Common myeloid progenitor, CD34-positive (primary cell): Measurements from ENCODE around the gene SPATA32.
A peak's percentile ranks its signal among the peaks of the same experiment; 100 is the strongest.

Source experiments
- CTCF ChIA-PET: fragments of 350-600 bp; sonication (Branson Sonifier 250); formaldehyde crosslinking; loops from one replicate; lab custom pipeline; 2021; ENCODE audit warnings: antibody characterized with exemption; lab: Charles Lee
- POLR2A ChIA-PET: fragments of 350-600 bp; sonication (Branson Sonifier 250); formaldehyde crosslinking; loops from one replicate; lab custom pipeline; 2021; ENCODE audit warnings: antibody characterized with exemption; lab: Charles Lee
- DNase-seq, 3 donors: peaks; one replicate each; pipeline versions ENCODE4 v3.0.0 to v3.0.0-alpha.2; 2013
- H3K27ac ChIP-seq, 2 experiments: 1 replicate in 1 of 2; 2 replicates in 1 of 2; pipeline ENCODE4 v1.7.0; 2013; ENCODE audit warnings: inconsistent platforms in 2 of 2, low read length in 2 of 2, mild to moderate bottlenecking in 2 of 2, low read depth in 1 of 2, moderate library complexity in 1 of 2; ENCODE audit not compliant: severe bottlenecking in 2 of 2, insufficient read depth in 1 of 2, poor library complexity in 1 of 2
- H3K27me3 ChIP-seq, 5 experiments: replicated peaks in 2 of 5; 1 replicate in 3 of 5; 2 replicates in 2 of 5; pipeline versions ENCODE4 v1.6.1 to v1.7.0; 2013; ENCODE audit warnings: low read length in 4 of 5, mild to moderate bottlenecking in 2 of 5, moderate library complexity in 2 of 5, inconsistent platforms in 1 of 5; ENCODE audit not compliant: insufficient read depth in 5 of 5, control insufficient read depth in 4 of 5
- H3K36me3 ChIP-seq, 4 experiments: 1 replicate in 2 of 4; 2 replicates in 2 of 4; pipeline versions ENCODE4 v1.6.1 to v1.7.0; 2013; ENCODE audit warnings: low read length in 3 of 4, control low read depth in 1 of 4, mild to moderate bottlenecking in 1 of 4; ENCODE audit not compliant: control insufficient read depth in 4 of 4, insufficient read depth in 4 of 4
- H3K4me1 ChIP-seq, 4 experiments: 1 replicate in 3 of 4; 2 replicates in 1 of 4; pipeline versions ENCODE4 v1.6.1 to v1.7.1; 2013; ENCODE audit warnings: low read length in 3 of 4, mild to moderate bottlenecking in 3 of 4, control low read depth in 1 of 4, inconsistent platforms in 1 of 4, moderate library complexity in 1 of 4; ENCODE audit not compliant: control insufficient read depth in 4 of 4, insufficient read depth in 4 of 4; ENCODE audit errors: control extremely low read depth in 1 of 4
- H3K4me3 ChIP-seq, 7 experiments: 1 replicate in 4 of 7; 2 replicates in 3 of 7; pipeline versions ENCODE4 v1.5.1 to v1.7.0; 2013; ENCODE audit warnings: mild to moderate bottlenecking in 7 of 7, low read length in 6 of 7, moderate library complexity in 6 of 7, inconsistent platforms in 2 of 7, low read depth in 2 of 7, control low read depth in 1 of 7; ENCODE audit not compliant: insufficient read depth in 4 of 7, control insufficient read depth in 1 of 7; ENCODE audit errors: extremely low read depth in 1 of 7
- H3K9me3 ChIP-seq, 5 experiments: 1 replicate in 4 of 5; 2 replicates in 1 of 5; pipeline versions ENCODE4 v1.6.1 to v1.7.1; 2013; ENCODE audit warnings: low read length in 4 of 5, mild to moderate bottlenecking in 2 of 5, inconsistent platforms in 1 of 5, low read depth in 1 of 5, moderate library complexity in 1 of 5; ENCODE audit not compliant: control insufficient read depth in 4 of 5, insufficient read depth in 2 of 5; ENCODE audit errors: control extremely low read depth in 1 of 5
- WGBS: methylation state at CpG from one replicate; pipeline ENCODE4 v1.1.5; 2013; ENCODE audit not compliant: insufficient coverage; 5-methylcytosine and 5-hydroxymethylcytosine counted together

The SPATA32 gene

GRCh38 chr17:45294506-45294905, 32.6 kb upstream of the SPATA32 start:
- H3K36me3 ChIP-seq = peaks cover 2 to 27% (median 14%) of the 10 kb centered on the region in 4 experiments
- DNase-seq = no peak

DNA sequence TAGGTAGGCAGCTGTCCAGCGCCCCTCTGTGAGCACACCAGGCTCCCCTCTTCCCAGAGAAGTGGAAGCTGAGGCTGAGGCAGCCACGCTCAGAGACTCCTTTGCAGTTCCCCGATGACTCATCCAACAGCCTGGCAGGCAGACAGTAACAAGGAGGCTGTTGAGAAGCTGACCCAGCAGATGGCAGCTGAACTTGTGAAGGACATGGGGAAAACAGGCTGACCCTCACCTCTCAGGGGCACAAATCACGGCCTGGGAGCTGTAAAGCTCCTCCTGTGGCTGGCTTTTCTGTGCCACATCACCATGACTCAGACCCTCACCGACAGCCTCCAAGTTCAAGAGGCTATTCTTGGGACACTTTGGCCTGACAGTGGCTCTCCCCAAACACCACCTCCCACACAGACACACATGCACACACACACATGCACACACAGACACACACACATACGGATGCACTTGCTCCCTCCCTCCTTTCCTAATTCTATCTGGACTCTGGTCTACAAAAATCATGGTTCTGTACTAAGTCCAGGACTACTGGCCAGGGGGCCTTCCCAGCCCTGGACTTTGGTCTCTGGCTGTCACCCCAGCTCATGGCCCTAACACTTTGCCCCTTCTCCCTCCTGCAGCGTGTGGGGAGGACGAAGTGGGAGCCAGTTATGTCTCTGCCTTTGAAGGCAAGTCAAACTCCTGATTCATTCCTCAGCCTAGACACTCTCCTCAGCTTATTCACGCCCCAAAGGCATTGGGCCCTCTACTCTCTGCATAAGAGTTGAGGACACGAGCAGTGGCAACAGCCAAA, 31.7 kb upstream of the SPATA32 start:
- Histone ChIP-seq H3K27ac (no peak overlapping the region), H3K4me3 (no peak overlapping the region), H3K9me3 (no peaks in the 10 kb centered on the region), H3K4me1 (peaks cover 17 to 82% (median 55%) of the 10 kb centered on the region in 4 experiments), H3K36me3 (peaks cover 9 to 35% (median 21%) of the 10 kb centered on the region in 4 experiments), H3K27me3 (no peaks in the 10 kb centered on the region)
- ChIA-PET CTCF (interaction anchor here (0.9 to 5.6 kb wide), 13 partner anchors 9 to 94 kb away, joined by 3 to 28 read pairs (median 4); no protein-coding TSS in a partner anchor), POLR2A (no interaction called here)
- 74% methylated on average over 6 of the region's 10 CpGs for WGBS
- peak in 2 of 3 donors; percentile 42 to 59 for DNase-seq

More at GRCh38 chr17:45294506-45294905, 32.6 kb upstream of the SPATA32 start:
- Histone ChIP-seq H3K27ac (no peak overlapping the region), H3K4me1 (peaks cover 17 to 89% (median 63%) of the 10 kb centered on the region in 4 experiments), H3K9me3 (no peaks in the 10 kb centered on the region), H3K27me3 (no peaks in the 10 kb centered on the region), H3K4me3 (no peak overlapping the region)
- ChIA-PET CTCF (interaction anchor here (1.2 to 5.6 kb wide), 13 partner anchors 10 to 98 kb away, joined by 3 to 28 read pairs (median 4); no protein-coding TSS in a partner anchor), POLR2A (no interaction called here)
- 88% methylated on average over 2 of the region's 3 CpGs for WGBS

DNA sequence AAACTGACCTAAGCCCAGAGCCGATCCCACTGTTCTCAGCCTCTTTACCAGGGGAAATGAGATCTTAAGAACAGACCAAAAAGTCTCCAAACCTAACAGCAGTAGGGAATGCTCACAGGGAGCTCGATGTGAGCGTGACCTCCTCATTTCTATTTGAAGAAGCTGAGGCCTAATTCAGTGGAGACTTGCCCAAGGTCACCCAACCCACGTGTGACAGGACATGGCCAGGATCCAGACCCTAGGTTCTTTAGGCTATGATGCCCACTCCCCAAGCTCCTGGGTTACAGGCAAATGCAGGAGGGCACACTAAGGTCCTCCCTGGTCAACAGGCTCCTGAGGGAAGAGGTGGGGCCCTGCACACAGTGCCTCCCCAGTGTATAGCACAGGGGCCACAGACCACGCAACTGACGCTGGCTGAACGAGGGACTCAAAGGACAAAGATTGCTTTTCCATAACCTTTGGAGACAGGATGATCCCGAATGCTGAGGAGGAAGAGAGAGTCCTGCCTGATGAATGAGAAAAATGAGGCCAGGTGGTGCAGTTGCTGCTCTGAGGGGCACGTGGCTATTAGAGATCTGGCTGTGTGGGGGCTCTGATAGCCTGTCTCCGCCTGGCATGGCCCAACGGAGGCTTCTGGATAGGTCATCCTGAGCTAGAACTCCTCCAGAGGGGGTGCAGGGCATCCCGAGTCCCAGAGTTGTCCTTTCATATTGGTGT, 31.0 kb upstream of the SPATA32 start:
- H3K36me3 ChIP-seq = peaks cover 11 to 37% (median 27%) of the 10 kb centered on the region in 4 experiments
- H3K4me3 ChIP-seq = no peak overlapping the region
- peaks cover 17 to 76% (median 54%) of the 10 kb centered on the region in 4 experiments for H3K4me1 ChIP-seq
- no peak for DNase-seq
- CTCF ChIA-PET = interaction anchor here (0.9 to 5.6 kb wide), 11 partner anchors 8 to 95 kb away, joined by 3 to 28 read pairs (median 6); no protein-coding TSS in a partner anchor
- 88% methylated on average over 10 of the region's 12 CpGs for WGBS
- no peaks in the 10 kb centered on the region for H3K9me3 ChIP-seq
- H3K27me3 ChIP-seq = no peaks in the 10 kb centered on the region
- no peak overlapping the region for H3K27ac ChIP-seq
- POLR2A ChIA-PET = no interaction called here

DNA sequence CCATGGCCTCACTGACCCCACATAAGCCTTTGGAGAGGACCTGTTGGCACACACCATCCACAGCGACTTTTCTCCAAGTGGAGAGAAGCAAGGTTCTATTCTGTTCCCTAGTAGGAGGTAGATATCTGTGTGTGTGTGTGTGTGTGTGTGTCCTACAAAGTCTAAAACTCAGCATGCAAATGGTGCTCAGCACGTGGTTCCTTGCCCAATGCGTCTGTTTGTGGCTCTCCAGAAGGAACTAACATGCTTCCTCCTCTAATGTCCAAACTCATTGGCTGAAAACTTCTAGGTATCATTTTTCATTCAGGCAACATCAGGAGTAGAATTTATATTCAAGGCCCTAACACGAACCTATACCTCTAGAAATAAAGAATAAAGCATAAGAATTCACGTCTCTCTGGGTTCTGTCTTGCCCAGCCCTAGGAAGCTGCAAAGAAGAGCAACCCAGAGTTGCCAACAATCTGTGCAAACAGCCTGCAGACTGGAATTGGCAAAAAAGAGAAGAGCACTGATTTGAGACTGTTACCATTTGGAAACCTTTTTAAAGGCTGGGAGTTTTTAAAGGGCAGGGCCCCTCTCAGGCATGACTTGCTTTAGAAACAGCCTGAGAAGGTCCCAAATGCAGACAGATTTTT, 29.4 kb upstream of the SPATA32 start:
- Histone ChIP-seq H3K4me3 (no peak overlapping the region), H3K27me3 (no peaks in the 10 kb centered on the region), H3K36me3 (peaks cover 13 to 53% (median 40%) of the 10 kb centered on the region in 4 experiments), H3K4me1 (peaks cover 15 to 64% (median 47%) of the 10 kb centered on the region in 4 experiments), H3K9me3 (no peaks in the 10 kb centered on the region), H3K27ac (no peak overlapping the region)
- POLR2A ChIA-PET = no interaction called here
- DNase-seq = peak in 2 of 3 donors; percentile 61 to 67
- CTCF ChIA-PET = interaction anchor here (0.9 to 7.7 kb wide), 7 partner anchors 14 to 95 kb away, joined by 3 to 35 read pairs (median 9); no protein-coding TSS in a partner anchor
- WGBS = 44% methylated on average over 3 of the region's 5 CpGs

DNA sequence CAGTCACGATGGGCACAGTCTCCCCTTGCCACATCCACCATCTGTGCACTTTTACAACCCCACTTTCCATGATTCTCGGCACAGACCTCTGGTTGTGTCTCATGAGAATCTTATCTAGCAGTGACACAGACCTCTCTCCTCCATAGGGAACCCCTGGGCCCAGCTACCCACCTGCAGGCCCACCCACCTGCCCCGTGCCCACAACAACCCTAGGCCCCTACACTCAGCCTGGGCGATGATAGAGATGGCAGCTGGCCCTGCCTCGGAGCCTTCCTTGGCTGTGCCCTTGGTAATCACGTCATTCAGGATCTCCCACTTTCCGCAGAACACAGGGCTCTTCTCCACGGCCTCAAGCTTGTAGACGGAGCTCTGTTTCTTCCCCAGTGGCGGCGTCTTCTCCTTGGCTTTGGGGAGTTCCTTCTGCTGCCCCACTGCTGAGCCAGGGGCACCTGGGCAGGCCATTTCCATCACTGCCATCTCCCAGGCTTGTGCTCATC, 28.4 kb upstream of the SPATA32 start:
- no peaks in the 10 kb centered on the region for H3K27me3 ChIP-seq
- 96% methylated on average over 9 of the region's 11 CpGs for WGBS
- CTCF ChIA-PET = interaction anchor here (0.6 to 7.7 kb wide), 4 partner anchors 13 to 200 kb away, joined by 3 to 35 read pairs (median 12); no protein-coding TSS in a partner anchor
- H3K36me3 ChIP-seq = peaks cover 13 to 59% (median 43%) of the 10 kb centered on the region in 4 experiments
- H3K27ac ChIP-seq = no peak overlapping the region
- POLR2A ChIA-PET = no interaction called here
- DNase-seq = no peak
- H3K4me3 ChIP-seq = no peak overlapping the region
- H3K4me1 ChIP-seq = peaks cover 7 to 55% (median 38%) of the 10 kb centered on the region in 4 experiments
- H3K9me3 ChIP-seq = no peaks in the 10 kb centered on the region

DNA sequence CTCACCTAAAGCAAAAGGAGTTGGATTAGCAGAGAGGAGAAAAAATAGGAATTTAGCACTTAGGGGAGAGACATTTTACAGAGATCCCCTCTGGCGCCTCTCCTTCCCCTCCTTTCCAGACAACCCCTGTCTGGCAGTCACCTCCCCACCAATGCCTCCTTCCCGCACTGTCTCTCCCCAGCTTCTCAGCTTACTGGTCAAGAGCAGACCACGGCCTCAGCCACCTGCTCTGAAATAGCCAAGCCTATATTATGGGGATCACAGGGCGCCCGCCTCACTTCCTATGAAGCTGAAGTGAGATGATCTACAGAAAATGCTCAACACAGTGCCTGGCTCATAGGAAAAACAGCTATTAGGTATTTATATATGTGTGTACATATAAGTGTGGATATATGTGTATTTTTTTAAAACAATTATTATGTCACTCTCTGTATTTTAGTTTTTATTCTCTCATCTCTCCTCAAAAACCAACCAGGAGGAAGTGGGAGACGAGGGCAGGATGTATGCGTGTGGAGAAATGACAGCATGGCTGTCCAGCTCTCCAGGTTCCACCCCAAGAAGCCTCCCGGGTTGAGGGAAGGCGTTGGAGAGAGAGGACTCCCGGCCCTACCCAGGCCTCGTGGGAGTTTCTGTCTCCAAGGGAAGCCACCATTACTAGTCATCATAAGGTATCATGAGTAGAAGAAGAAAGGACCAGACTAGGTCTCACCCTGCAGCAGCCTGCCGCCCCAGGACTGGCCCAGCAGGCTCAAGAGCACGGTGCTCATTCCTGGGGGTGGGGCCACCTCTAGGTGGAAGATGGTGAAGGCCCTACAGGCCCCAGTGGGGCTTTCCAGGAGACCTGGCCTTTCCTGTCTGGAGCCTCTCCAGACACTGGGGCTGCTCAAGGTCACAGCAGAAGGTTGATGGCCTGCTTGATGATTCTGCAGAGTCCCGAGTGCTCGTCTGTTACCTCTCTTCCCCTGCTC, 27.7 kb upstream of the SPATA32 start:
- no peak for DNase-seq
- H3K27me3 ChIP-seq = no peaks in the 10 kb centered on the region
- H3K36me3 ChIP-seq = peaks cover 15 to 64% (median 46%) of the 10 kb centered on the region in 4 experiments
- H3K27ac ChIP-seq = no peak overlapping the region
- 85% methylated on average over 6 of the region's 15 CpGs for WGBS
- POLR2A ChIA-PET = no interaction called here
- no peaks in the 10 kb centered on the region for H3K9me3 ChIP-seq
- CTCF ChIA-PET = interaction anchor here (1.0 to 7.7 kb wide), 4 partner anchors 12 to 96 kb away, joined by 3 to 35 read pairs (median 13); no protein-coding TSS in a partner anchor
- peaks cover 3 to 47% (median 31%) of the 10 kb centered on the region in 4 experiments for H3K4me1 ChIP-seq
- no peak overlapping the region for H3K4me3 ChIP-seq
